CD8-positive, alpha-beta memory T cell (primary cell): ENCODE measurements around the gene GAREM1. TPM values are rescaled to one million over a fixed set of nuclear protein-coding genes. Genes with fewer than 3 reads are reported as not detected.
A peak's percentile ranks its signal among the peaks of the same experiment; 100 is the strongest.

ENCODE experiments used
- CTCF ChIA-PET: fragments of 350-600 bp; sonication (Branson Sonifier 250); formaldehyde crosslinking; loops from one replicate; lab custom pipeline; 2021; ENCODE audit warnings: antibody characterized with exemption; lab: Charles Lee
- POLR2A ChIA-PET: fragments of 350-600 bp; sonication (Branson Sonifier 250); formaldehyde crosslinking; loops from one replicate; lab custom pipeline; 2021; ENCODE audit warnings: antibody characterized with exemption; lab: Charles Lee
- DNase-seq, 5 donors: peaks; one replicate each; pipeline versions ENCODE4 v3.0.0 to v3.0.0-alpha.2; 2020 to 2022; ENCODE audit warnings: mixed read lengths in 1 of 5
- H3K27ac ChIP-seq: one replicate; pipeline ENCODE4 v1.7.0; 2013; ENCODE audit warnings: low read depth, mild to moderate bottlenecking, low read length, moderate library complexity
- H3K27me3 ChIP-seq: 2 replicates; pipeline ENCODE4 v1.7.0; 2013; ENCODE audit warnings: low read length, mild to moderate bottlenecking; ENCODE audit not compliant: insufficient read depth, poor library complexity, severe bottlenecking
- H3K36me3 ChIP-seq: 2 replicates; pipeline ENCODE4 v1.7.0; 2013; ENCODE audit warnings: mild to moderate bottlenecking, low read length, moderate library complexity; ENCODE audit not compliant: insufficient read depth
- H3K4me1 ChIP-seq: 2 replicates; pipeline ENCODE4 v1.7.0; 2013; ENCODE audit warnings: mild to moderate bottlenecking, low read length, moderate library complexity; ENCODE audit not compliant: insufficient read depth
- H3K4me3 ChIP-seq: 2 replicates; pipeline ENCODE4 v1.7.0; 2013; ENCODE audit warnings: mild to moderate bottlenecking, low read length
- H3K9me3 ChIP-seq: 2 replicates; pipeline ENCODE4 v1.7.0; 2013; ENCODE audit warnings: mild to moderate bottlenecking, low read length
- H3K27ac Mint-ChIP-seq, 8 donors: one replicate each; pipeline ENCODE4 v1.8.0; 2020 to 2021; ENCODE audit warnings: mixed read lengths in 8 of 8, mild to moderate bottlenecking in 6 of 8, inconsistent platforms in 3 of 8, moderate library complexity in 3 of 8
- H3K27me3 Mint-ChIP-seq, 2 donors: one replicate each; pipeline ENCODE4 v1.8.0; 2020 to 2021; ENCODE audit warnings: mixed read lengths in 2 of 2, mild to moderate bottlenecking in 1 of 2, moderate library complexity in 1 of 2
- H3K36me3 Mint-ChIP-seq, 3 donors: one replicate each; pipeline ENCODE4 v1.8.0; 2020 to 2021; ENCODE audit warnings: mixed read lengths in 3 of 3, inconsistent platforms in 1 of 3, mild to moderate bottlenecking in 1 of 3
- H3K4me1 Mint-ChIP-seq, 3 donors: one replicate each; pipeline ENCODE4 v1.8.0; 2020 to 2021; ENCODE audit warnings: mixed read lengths in 3 of 3, inconsistent platforms in 1 of 3, mild to moderate bottlenecking in 1 of 3
- H3K4me3 Mint-ChIP-seq, 7 donors: one replicate each; pipeline ENCODE4 v1.8.0; 2020 to 2021; ENCODE audit warnings: mixed read lengths in 7 of 7, mild to moderate bottlenecking in 6 of 7, moderate library complexity in 4 of 7, inconsistent platforms in 2 of 7
- H3K9me3 Mint-ChIP-seq, 5 donors: one replicate each; pipeline ENCODE4 v1.8.0; 2020 to 2022; ENCODE audit warnings: mixed read lengths in 5 of 5, mild to moderate bottlenecking in 3 of 5, moderate library complexity in 2 of 5, inconsistent platforms in 1 of 5
- polyA plus RNA-seq: library from polyadenylated mRNA; unstranded; fragments of 300-500 nt; fragmentation: Illumina TruSeq; gene quantifications from one replicate; pipeline ENCODE4 v1.2.3, GENCODE V29; 2021
- total RNA-seq, 2 experiments: library from RNA; stranded (reverse); gene quantifications; one replicate each; pipeline ENCODE4 v1.2.3, GENCODE V29; 2021

The GAREM1 gene
- total and polyA plus RNA-seq, 3 experiments from 2014 or later: not detected

DNA sequence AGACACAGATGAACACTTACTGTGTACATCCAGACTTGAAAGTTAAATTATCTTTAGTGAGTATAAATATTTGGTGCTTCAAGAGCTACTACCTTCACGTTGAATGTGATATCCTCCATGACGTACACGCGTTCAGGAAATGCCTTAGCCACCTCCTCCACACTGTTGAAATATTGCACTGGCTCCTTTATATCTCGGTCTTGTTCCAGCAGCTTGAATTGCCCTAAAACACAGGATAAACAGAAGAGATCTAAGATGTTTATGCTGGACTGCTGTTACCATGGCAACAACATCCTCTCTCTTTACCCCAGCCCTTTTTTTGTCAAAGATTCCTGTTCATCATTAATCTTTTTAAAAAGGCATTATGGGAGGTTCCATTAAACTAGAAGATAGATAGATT lies 160.6 kb downstream of the GAREM1 start:
- H3K36me3 Mint-ChIP-seq: no peaks in the 10 kb centered on the region
- H3K4me3 ChIP-seq: no peak overlapping the region

DNA sequence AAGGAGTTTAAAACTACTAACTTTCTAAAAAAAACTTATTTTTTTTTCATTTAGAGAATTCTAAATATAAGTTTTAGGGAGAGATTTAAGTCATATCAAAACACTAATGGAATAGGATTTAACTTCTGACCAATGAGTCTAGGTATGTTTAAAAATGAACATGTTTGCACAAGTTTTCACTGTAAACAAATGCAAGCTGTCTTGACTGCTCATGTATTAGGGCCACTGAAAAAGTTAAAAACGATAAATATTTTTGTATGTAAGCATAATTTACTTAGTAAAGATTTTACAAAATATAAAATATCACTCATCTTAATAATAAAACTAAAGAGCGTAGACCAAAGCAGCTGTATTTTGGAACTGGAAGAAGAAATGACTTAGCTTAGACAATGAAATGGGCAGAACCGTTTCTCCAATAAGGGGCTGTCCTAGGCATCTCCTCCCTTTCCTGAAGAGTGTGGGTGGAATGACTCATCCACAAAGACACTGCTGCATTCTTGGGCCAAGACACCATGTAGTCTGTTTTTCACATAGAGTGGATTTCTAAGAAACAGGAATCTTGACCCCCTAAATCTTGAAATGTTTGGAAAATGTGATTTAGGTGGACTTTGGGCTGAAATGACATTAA lies 162.1 kb downstream of the GAREM1 start:
- peaks cover 6 to 7% of the 10 kb centered on the region in 2 donors for H3K27me3 Mint-ChIP-seq
- H3K27me3 ChIP-seq: no peaks in the 10 kb centered on the region
- peaks cover 0 to 2% (median 0%) of the 10 kb centered on the region in 5 donors for H3K9me3 Mint-ChIP-seq
- POLR2A ChIA-PET: no interaction called here
- DNase-seq: no peak
- no peaks in the 10 kb centered on the region for H3K36me3 ChIP-seq
- no peaks in the 10 kb centered on the region for H3K4me1 ChIP-seq
- no peak overlapping the region for H3K27ac ChIP-seq
- no peak overlapping the region for H3K4me3 ChIP-seq
- no peak overlapping the region for H3K4me3 Mint-ChIP-seq
- no peak overlapping the region for H3K27ac Mint-ChIP-seq
- no peaks in the 10 kb centered on the region for H3K4me1 Mint-ChIP-seq
- no peaks in the 10 kb centered on the region for H3K36me3 Mint-ChIP-seq
- CTCF ChIA-PET: no interaction called here
- H3K9me3 ChIP-seq: no peaks in the 10 kb centered on the region

More for the DNA sequence above, 160.6 kb downstream of the GAREM1 start:
- Mint-ChIP-seq H3K27me3 (peaks cover 5 to 6% of the 10 kb centered on the region in 2 donors), H3K27ac (no peak overlapping the region), H3K9me3 (peaks cover 0 to 2% (median 0%) of the 10 kb centered on the region in 5 donors), H3K4me3 (no peak overlapping the region), H3K4me1 (no peaks in the 10 kb centered on the region)
- Histone ChIP-seq H3K36me3 (no peaks in the 10 kb centered on the region), H3K27ac (no peak overlapping the region), H3K9me3 (no peaks in the 10 kb centered on the region), H3K27me3 (no peaks in the 10 kb centered on the region), H3K4me1 (no peaks in the 10 kb centered on the region)
- CTCF ChIA-PET: no interaction called here
- no peak for DNase-seq
- POLR2A ChIA-PET: no interaction called here

DNA sequence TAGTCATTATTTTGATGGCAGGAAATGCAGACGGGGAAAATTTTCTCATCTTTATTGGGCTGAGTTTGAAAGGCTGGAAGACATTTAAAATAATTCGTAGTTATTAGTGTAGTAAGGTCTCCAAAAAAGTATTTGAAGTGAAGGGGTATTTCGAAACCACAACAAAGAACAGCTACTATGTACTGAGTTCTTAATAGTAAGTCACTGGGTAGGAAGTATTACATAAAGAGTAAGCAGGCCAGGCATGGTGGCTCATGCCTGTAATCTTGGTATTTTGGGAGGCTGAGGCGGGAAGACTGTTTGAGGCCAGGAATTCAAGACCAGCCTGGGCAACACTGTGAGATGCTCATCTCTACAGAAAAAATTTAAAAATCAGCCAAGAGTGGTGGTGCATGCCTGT lies 167.3 kb downstream of the GAREM1 start:
- no peaks in the 10 kb centered on the region for H3K9me3 ChIP-seq
- POLR2A ChIA-PET: no interaction called here
- no peaks in the 10 kb centered on the region for H3K27me3 ChIP-seq
- no peaks in the 10 kb centered on the region for H3K4me1 ChIP-seq
- no peaks in the 10 kb centered on the region for H3K36me3 Mint-ChIP-seq
- no peak overlapping the region for H3K4me3 Mint-ChIP-seq
- no peak overlapping the region for H3K4me3 ChIP-seq
- H3K36me3 ChIP-seq: no peaks in the 10 kb centered on the region
- H3K27ac ChIP-seq: no peak overlapping the region
- peaks cover 10 to 13% of the 10 kb centered on the region in 2 donors for H3K27me3 Mint-ChIP-seq
- no peak for DNase-seq
- H3K27ac Mint-ChIP-seq: peak overlapping the region in 1 of 8 donors; percentile 29
- peaks cover 0 to 2% (median 0%) of the 10 kb centered on the region in 5 donors for H3K9me3 Mint-ChIP-seq
- H3K4me1 Mint-ChIP-seq: no peaks in the 10 kb centered on the region
- CTCF ChIA-PET: no interaction called here

DNA sequence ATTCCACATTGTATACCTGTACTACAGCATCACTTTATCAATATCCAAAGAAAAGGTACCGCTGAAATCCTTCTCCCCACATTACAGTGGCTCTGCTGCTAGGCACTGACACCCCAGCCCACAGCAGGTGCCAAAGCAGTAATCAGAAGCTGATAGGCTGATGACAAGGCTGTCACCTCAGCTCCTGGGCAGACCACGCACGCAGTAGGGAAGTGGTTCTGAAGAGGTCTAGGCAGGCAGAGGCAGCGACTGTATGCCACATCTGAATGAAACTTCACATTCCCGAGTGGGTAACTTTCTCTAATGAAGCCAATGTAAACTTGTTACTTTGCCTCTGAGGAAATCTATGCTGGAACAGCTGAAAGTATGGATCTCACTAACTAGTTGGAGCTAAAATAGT lies 167.9 kb downstream of the GAREM1 start:
- Histone ChIP-seq H3K4me1 (no peaks in the 10 kb centered on the region), H3K9me3 (no peaks in the 10 kb centered on the region), H3K4me3 (no peak overlapping the region), H3K27ac (no peak overlapping the region), H3K36me3 (no peaks in the 10 kb centered on the region), H3K27me3 (no peaks in the 10 kb centered on the region)
- ChIA-PET CTCF (no interaction called here), POLR2A (no interaction called here)
- Mint-ChIP-seq H3K4me3 (no peak overlapping the region), H3K4me1 (no peaks in the 10 kb centered on the region), H3K9me3 (peaks cover 0 to 2% (median 0%) of the 10 kb centered on the region in 5 donors), H3K27me3 (peaks cover 10 to 13% of the 10 kb centered on the region in 2 donors), H3K27ac (no peak overlapping the region), H3K36me3 (no peaks in the 10 kb centered on the region)
- DNase-seq: no peak

DNA sequence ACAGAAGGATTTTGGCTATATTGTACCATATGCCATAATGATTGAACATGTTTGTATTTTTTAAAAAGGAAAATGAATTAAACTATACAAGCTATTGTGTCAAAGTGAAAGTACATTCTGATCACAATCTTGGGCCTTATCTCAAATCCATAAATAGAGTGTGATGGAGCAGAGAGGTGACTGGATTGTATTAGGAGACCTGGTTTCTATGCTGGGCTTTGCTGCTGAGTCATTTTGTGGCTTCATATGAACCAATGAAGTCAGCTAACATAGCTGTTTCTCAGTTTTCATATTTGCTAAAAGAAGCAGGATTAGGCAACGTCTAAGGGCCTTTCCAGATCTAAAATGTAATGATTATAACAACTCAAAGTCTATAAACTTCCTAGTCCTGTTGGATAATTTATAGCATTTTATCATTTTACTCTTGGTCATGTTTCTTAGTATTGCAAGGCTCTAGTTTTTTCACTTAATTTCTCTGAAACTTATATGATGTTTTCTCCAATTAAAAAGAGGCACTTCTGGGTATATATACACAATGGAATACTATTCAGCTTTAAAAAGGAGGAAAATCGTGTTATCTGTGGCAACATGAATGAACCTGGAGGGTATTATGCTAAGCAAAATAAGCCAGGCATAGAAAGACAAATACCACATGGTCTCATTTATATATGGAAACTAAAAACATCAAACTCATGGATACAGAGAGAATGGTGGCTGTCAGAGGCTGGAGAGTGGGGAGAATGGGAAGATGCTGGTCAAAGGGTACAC lies 168.5 kb downstream of the GAREM1 start:
- ChIA-PET POLR2A (no interaction called here), CTCF (no interaction called here)
- Mint-ChIP-seq H3K27ac (no peak overlapping the region), H3K36me3 (no peaks in the 10 kb centered on the region), H3K9me3 (peaks cover 0 to 2% (median 0%) of the 10 kb centered on the region in 5 donors), H3K4me1 (no peaks in the 10 kb centered on the region), H3K4me3 (no peak overlapping the region), H3K27me3 (peaks cover 8 to 14% of the 10 kb centered on the region in 2 donors)
- Histone ChIP-seq H3K4me1 (no peaks in the 10 kb centered on the region), H3K9me3 (no peaks in the 10 kb centered on the region), H3K27me3 (no peaks in the 10 kb centered on the region), H3K27ac (no peak overlapping the region), H3K4me3 (no peak overlapping the region), H3K36me3 (no peaks in the 10 kb centered on the region)
- DNase-seq: no peak

DNA sequence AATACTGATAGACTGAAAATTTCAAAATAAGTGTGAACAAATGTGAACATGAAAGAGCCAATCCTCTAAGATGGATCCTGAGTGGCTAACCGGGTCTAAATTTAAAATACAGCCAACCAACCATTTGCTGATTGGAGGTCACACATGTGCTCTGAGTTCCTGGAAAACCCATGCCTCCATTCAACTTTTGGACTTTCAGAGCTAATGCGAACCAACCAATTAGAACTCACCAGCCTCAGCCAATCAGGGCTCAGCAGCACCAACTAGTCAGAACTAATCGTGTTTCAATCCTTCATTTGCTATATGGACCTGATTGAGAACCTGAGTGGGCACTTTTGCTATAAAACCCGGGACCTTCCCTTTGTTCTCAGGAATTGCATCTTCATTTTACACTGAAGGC lies 169.3 kb downstream of the GAREM1 start:
- ChIA-PET POLR2A (no interaction called here), CTCF (no interaction called here)
- Histone ChIP-seq H3K36me3 (no peaks in the 10 kb centered on the region), H3K9me3 (no peaks in the 10 kb centered on the region), H3K4me3 (no peak overlapping the region), H3K27ac (no peak overlapping the region), H3K27me3 (no peaks in the 10 kb centered on the region), H3K4me1 (no peaks in the 10 kb centered on the region)
- Mint-ChIP-seq H3K4me1 (no peaks in the 10 kb centered on the region), H3K27me3 (peaks cover 8 to 19% of the 10 kb centered on the region in 2 donors), H3K36me3 (no peaks in the 10 kb centered on the region), H3K27ac (no peak overlapping the region), H3K9me3 (peaks cover 0 to 2% (median 0%) of the 10 kb centered on the region in 5 donors), H3K4me3 (no peak overlapping the region)
- DNase-seq: no peak

DNA sequence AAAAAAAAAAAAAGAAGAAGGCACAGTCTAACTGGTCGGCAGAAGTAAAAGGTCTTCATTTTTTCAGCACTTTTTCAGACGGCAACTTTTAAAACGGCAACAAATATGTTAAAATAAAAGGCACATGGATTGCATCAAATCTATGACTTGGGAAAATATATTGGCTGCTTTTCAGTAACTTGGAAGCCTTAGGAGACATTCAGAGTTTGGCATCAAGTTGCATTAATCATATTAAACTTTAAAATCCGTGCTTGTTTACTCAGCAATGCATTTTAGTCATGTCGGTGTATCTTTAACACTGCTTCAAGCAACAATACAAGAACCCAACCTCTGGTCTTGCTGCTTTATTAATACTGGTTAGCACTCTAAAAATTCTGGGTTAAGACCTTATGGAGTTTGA lies 169.8 kb downstream of the GAREM1 start:
- ChIA-PET CTCF (no interaction called here), POLR2A (no interaction called here)
- Histone ChIP-seq H3K4me3 (no peak overlapping the region), H3K4me1 (no peaks in the 10 kb centered on the region), H3K36me3 (no peaks in the 10 kb centered on the region), H3K27ac (no peak overlapping the region), H3K27me3 (no peaks in the 10 kb centered on the region), H3K9me3 (no peaks in the 10 kb centered on the region)
- peaks cover 8 to 14% of the 10 kb centered on the region in 2 donors for H3K27me3 Mint-ChIP-seq
- H3K4me1 Mint-ChIP-seq: no peaks in the 10 kb centered on the region
- no peaks in the 10 kb centered on the region for H3K36me3 Mint-ChIP-seq
- no peak overlapping the region for H3K4me3 Mint-ChIP-seq
- peaks cover 0 to 2% (median 0%) of the 10 kb centered on the region in 5 donors for H3K9me3 Mint-ChIP-seq
- no peak overlapping the region for H3K27ac Mint-ChIP-seq
- no peak for DNase-seq

DNA sequence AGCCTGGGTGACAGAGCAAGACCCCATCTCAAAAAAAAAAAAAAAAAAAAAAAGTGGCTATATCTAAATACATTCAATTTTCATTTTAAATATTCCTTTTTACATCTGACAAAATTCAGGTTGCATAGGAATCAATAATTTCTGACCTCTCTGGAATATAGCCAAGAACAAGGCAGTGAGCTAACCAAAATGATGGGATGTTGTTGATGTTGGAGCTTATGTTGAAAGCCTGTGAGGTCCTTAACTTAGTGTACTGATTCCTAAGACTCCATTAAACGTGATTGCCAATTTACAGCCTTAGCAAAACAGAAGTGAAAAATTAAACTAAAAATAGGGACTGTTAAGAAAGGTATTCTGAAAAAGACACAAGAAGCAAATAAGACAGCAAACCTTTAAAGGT lies 171.2 kb downstream of the GAREM1 start:
- no peaks in the 10 kb centered on the region for H3K27me3 ChIP-seq
- H3K9me3 ChIP-seq: no peaks in the 10 kb centered on the region
- H3K4me3 Mint-ChIP-seq: no peak overlapping the region
- H3K4me3 ChIP-seq: no peak overlapping the region
- no peak overlapping the region for H3K27ac ChIP-seq
- H3K27ac Mint-ChIP-seq: no peak overlapping the region
- ChIA-PET POLR2A (interaction anchor here (0.7 kb wide), 1 partner anchor 897 kb away, joined by 7 read pairs; no protein-coding TSS in a partner anchor), CTCF (no interaction called here)
- H3K4me1 Mint-ChIP-seq: no peaks in the 10 kb centered on the region
- H3K9me3 Mint-ChIP-seq: no peaks in the 10 kb centered on the region
- peaks cover 7 to 13% of the 10 kb centered on the region in 2 donors for H3K27me3 Mint-ChIP-seq
- no peaks in the 10 kb centered on the region for H3K4me1 ChIP-seq
- H3K36me3 ChIP-seq: no peaks in the 10 kb centered on the region
- no peak for DNase-seq
- H3K36me3 Mint-ChIP-seq: no peaks in the 10 kb centered on the region
